Left cardiac atrium (tissue), 4 donors: Measurements from ENCODE around the gene RBP2. TPM values are rescaled to one million over a fixed set of nuclear protein-coding genes. Genes with fewer than 3 reads are reported as not detected.
"Not testable (repeated sequence)": the region's sequence is repeated elsewhere in the genome, so short reads cannot be mapped to it uniquely, and the experiment has no call there.

Experiments
- ATAC-seq, 2 donors: fragments of 200-7000 bp; cut with Tn5 transposase; one replicate each; pipeline ENCODE4 v1.9.1; 2020; ENCODE audit warnings: mild to moderate bottlenecking in 2 of 2, moderate library complexity in 2 of 2
- DNase-seq: peaks from one replicate; pipeline ENCODE4 v3.0.0-alpha.2; 2020
- intact Hi-C, 2 donors: fragments of 100-400 bp; cut with DNase I; formaldehyde crosslinking; loops; one replicate each; pipeline versions ENCODE4 v1.14.1 to v1.15.1; 2022 to 2023
- total RNA-seq, 2 donors: library from RNA; stranded (reverse); fragmentation: NEBNext Ultra II Directional; extraction: Animal tissue kit (Norgen Biotek cat#: 25700); gene quantifications; one replicate each; pipeline ENCODE4 v1.2.1, GENCODE V29; 2021
- donor health status: DM: no; HTN: yes; CAD: no.
- donor health status: DM: no; HTN: yes; CAD: no; lungs with severe emphysema.
- donor health status: DM: yes; HTN: yes; CAD: no.
- donor health status: Dilated cardiomyopathy.

The RBP2 gene
- total RNA-seq, 2 donors from 2014 or later: not detected

DNA sequence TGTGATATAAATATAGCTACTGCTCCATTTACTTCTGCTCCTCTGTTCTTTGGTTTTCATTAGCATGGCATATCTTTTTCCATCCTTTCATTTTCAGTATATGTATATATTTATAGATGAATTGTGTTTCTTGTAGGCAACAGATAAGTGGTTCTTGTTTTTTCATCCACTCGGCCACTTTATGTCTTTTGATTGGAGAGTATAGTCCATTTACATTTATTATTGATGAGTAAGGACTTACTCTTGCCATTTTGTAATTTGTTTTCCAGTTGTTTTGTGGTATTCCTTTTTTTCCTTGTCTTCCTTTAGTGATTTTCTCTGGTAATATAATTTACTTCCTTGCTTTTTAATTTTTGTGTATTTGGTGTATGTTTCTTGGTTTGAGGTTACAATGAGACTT lies 60.0 kb downstream of the RBP2 start:
- DNase-seq (no peak), ATAC-seq (no peak)
- intact Hi-C loops: no loop called here

DNA sequence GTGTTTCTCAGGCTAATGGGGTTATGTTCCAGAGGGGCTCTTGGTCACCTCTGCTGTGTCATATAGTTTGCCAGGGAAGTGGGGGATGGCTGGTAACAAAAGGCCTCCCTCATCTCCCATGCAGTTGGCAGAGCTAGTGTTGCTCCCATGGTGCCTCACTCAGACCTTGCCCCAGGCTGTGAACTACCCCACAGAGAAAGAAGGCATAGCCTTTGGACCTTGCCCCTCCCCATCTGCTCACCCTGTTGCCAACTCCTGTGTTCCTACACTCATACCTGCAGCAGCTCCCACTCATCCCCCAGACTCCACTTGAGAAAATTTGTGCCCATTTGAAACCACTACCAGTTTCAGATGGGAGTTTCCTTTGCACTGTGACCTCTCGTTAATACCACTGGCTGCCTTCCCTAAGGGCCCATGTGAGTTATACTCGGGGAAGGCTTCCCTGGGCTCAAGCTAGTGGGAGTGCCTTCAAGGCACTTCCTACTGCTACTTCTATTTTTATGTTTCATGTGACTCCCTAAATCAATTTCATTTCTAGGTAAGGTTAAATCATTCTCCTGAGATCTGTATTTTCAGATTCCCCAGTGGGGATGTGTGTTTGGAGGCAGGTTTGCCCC lies 61.6 kb downstream of the RBP2 start:
- ATAC-seq: no peak
- DNase-seq: no peak
- intact Hi-C loops: no loop called here

DNA sequence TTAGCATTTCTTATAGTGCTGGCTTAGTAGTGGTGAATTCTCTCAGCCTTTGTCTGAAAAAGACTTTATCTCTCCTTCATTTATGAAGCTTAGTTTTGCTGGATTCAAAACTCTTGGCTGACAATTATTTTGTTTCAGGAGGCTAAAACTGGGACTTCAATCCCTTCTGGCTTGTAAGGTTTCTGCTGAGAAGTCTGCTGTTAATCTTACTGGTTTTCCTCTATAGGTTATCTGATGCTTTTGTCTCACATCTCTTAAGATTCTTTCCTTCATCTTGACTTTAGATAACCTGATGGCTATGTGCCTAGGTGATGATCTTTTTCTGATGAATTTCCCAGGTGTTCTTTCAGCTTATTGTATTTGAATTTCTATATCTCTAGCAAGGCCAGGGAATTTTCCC lies 63.4 kb downstream of the RBP2 start:
- DNase-seq, ATAC-seq, intact Hi-C loops: not testable (repeated sequence)

Other genes starting within 250 kb of the RBP2 start
- gene MRPS22, start 132.5 kb downstream of the RBP2 start, total RNA-seq: 10 to 100 TPM; 57.2 to 64.3 TPM
- 10 to 100 TPM; 83.1 to 84.9 TPM for gene COPB2, start 86.9 kb downstream of the RBP2 start, total RNA-seq
- gene RBP1, start 63.2 kb upstream of the RBP2 start, total RNA-seq: 10 to 100 TPM; 25.6 to 44.4 TPM
- gene NMNAT3, start 201.5 kb upstream of the RBP2 start, total RNA-seq: 10 to 100 TPM; 13.0 to 14.8 TPM